UCSD-AML1 (cell line): ENCODE data around the gene TRIM2.

Experiments
- DNase-seq: peaks from one replicate; lab custom pipeline; 2025; ENCODE audit not compliant: unreplicated experiment; lab: John Stamatoyannopoulos, UW

TRIM2 gene

GRCh38 chr4:153327247-153327646 lies 123.0 kb downstream of the TRIM2 start:
- DNase-seq: no peak

DNA sequence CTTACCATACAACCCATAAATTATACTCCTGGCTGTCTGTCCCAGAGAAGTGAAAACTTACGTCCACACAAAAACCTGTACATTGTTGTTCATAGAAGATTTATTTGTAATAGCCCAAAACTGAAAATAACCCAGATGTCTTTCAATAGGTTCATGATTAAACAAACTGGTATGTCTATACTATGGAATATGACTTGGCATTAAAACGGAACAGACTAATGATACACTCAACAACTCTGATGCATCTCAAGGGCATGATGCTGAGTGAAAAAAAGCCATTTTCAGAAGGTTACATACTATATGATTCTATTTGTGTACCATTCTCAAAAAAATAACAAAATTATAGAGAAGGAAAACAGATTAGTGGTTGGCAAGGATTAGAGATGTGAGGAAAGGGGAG lies 128.7 kb downstream of the TRIM2 start:
- DNase-seq: no peak

GRCh38 chr4:153333874-153334273 lies 129.6 kb downstream of the TRIM2 start:
- no peak for DNase-seq

GRCh38 chr4:153335665-153336064 lies 131.4 kb downstream of the TRIM2 start:
- DNase-seq: no peak

GRCh38 chr4:153337686-153338085 lies 133.4 kb downstream of the TRIM2 start:
- no peak for DNase-seq

DNA sequence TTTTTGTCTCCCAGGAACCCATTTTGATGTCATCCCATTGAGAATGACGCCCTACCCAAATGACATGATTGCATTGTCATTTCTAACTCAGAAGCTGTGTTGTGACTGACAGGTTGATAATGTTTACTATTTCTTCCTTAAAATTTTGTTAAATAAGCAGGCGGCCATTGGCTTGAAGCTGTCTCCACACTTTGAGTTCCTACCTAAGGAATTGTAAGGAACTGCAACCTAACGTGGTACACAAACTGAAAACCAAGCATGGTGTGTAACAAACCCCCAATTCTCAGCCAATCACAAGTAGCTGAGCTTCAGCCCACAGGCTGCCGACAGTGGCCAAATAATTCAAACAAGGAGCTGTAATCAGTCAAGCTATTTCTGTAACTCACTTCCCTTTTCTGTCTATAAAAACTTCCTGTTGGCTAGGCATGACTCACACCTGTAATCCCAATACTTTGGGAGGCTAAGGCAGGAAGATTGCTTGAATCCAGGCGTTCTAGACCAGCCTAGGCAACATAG lies 137.4 kb downstream of the TRIM2 start:
- peak; percentile 45 for DNase-seq

DNA sequence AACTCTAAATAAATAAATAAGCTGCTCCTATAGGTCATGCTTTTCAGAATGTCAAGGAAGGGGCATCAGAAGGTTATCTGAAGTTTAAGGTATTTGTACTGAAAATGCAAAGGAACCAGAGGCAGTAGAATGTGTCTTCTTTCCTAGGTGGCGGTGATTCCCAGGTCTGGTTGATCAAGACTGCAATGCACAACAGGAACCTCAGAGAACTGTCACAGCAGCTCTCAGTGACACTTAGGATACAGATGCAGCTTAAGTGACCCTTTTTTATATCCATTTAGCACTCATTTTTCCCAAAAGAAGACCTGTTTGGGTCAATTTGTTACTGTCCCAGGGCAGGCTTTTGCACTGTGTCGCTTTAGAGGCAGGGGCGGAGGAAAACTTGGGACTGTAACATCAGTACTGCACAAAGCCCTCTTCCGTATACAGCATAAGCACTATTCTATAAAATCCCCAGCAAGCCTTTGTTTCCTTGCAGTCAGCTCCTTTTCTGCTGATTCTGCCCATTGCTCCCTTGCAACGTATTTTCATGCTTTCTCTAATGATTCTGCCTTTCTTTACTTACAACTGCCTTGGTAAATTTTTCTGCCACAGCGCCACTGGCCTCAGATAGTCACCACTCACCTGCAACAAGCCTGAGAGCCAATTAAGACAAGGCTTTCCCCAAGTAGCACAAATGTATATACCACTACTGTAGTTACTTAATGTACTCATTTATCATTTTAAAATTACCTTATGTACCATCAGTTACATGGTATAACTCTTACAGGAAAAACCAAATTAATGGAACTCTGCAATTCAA lies 138.7 kb downstream of the TRIM2 start:
- DNase-seq: no peak

DNA sequence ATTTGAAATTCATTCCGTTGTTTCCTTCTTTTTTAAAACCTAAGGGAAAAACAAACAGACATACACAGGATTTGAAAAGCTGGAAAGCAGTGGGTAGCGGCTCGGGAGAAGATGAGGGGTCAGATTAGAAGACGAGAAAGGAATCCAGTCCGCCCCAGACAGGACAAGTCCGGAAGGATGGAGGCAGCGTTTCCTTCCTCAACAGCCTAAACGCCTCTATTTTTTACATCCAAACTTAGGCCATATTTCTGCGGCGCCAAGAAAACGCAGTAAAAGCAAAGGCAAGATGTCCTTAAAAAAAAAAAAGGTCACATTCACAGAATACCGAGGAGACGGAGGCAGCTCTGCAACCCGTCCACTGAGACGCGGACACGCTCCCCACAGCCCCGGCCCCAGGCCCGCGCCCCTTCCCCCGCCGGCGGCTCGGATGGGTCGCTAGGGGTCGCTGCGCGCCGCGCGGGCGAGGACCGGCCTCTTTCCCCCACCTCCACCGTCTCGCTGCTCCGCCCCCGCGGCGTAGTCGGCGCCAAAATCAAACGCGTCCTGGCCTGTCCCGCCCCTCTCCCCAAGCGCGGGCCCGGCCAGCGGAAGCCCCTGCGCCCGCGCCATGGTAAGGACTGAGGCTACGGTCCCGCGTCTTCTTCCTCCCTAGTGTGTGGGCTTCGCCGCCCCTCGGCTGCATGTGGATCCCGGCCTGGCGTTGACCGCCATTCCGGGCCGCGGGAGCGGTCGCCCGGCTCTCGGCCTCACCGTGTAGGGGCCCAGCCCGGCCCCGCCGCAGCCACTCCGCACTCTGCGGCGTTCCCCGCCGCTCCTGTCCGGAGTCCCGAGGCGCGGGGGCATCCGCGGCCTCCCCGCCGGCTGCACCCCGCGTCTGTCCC lies 140.1 kb downstream of the TRIM2 start, which contains the start of gene MND1:
MND1 (plus strand) TSS at position 558 of the 881 bp plus-strand sequence; CDS start at position 608, 50 bp downstream.
- peak; percentile 88 for DNase-seq

DNA sequence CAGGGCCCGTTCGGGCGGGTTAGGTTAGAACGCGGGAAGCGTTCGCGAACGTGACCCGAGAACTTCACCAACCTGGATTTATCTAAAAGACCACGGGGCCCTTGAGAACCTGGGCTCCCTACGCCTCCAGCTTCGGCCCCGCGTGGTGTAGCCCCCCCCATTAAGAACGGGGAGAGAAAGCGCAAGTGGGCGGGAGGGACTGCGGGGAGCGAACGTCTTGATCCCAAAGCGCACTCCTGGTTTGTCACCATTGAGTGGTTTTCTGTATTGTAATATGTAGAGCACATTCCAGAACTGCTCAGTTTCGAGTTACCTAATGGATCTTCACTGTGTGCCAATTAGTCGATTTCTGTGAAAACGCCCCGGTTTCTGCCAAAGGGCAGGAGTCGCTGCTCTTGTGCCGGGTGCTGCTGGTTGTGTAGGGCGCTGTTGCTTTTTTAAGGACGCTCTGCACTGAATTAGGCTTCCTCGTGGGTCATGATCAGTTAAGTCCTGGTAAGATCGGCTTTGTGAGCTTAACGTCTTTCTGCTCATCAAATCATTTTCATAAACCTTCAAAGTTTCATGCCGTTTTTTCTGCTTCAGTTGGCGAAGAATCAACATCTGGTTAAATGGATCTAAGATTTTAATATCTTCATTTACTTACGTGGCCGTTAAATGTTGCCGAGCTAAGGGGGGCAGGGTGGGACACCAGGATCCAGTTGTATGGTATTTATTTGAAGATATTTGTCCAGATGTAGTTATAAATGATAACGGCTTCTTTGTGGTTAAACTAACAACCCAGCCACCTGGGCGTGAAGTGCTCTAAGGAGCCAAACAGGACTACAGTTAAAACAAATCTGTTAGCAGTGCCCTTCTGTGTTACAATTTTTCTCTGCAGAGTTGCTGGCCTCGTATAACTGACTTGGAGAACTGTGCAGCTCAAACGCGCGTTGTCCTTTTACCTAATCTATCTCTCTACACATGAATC lies 141.1 kb downstream of the TRIM2 start:
- peak; percentile 51 for DNase-seq

DNA sequence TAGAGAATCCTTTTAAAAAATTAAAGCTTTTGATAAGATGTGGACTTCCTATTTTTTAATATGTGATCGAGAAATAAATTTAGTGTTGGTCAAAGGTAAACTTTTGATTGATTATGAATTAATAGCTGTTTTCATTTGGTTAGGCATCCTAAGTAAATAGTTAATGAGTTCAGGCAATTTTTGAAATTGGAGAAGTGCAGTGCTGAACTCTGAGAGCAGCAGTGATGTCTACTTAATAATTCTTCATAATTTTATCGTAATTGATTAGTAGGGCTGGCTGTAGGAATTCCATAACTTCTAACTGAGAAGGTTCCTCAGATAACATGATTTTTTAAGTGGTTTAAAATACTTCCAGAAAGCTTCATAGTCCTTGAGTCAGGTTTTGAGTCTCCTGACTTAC lies 141.8 kb downstream of the TRIM2 start:
- DNase-seq: no peak

- no peak for DNase-seq
Observed at GRCh38 chr4:153346563-153346962, 142.3 kb downstream of the TRIM2 start.

GRCh38 chr4:153347117-153347516 lies 142.9 kb downstream of the TRIM2 start:
- DNase-seq: no peak

- no peak for DNase-seq
Observed at GRCh38 chr4:153348006-153348405, 143.8 kb downstream of the TRIM2 start.

- no peak for DNase-seq
Observed at GRCh38 chr4:153349206-153349805, 145.1 kb downstream of the TRIM2 start.

- no peak for DNase-seq
Observed at GRCh38 chr4:153362184-153362583, 157.9 kb downstream of the TRIM2 start.

- DNase-seq: no peak
Observed at GRCh38 chr4:153364061-153364460, 159.8 kb downstream of the TRIM2 start.

DNA sequence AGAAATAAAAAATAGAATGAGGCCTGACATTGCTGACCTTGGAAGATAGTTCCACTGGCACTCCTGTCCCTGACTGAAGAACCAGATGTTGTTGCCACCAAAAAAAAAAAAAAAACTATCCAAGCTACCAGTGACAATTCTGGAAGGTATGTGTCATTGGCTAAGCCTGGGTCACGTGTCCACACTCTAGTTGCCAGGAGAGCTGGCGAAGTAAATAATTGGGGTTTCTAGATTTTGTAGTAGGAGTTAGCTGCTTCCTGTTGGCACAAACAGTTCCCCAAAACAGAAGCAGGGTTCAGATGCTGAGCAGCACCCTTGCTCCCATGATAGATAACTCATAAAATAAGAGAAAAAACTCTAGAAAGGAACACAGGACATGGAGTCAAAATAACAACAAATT lies 160.8 kb downstream of the TRIM2 start:
- no peak for DNase-seq

- DNase-seq: no peak
Observed at GRCh38 chr4:153366486-153366885, 162.2 kb downstream of the TRIM2 start.

DNA sequence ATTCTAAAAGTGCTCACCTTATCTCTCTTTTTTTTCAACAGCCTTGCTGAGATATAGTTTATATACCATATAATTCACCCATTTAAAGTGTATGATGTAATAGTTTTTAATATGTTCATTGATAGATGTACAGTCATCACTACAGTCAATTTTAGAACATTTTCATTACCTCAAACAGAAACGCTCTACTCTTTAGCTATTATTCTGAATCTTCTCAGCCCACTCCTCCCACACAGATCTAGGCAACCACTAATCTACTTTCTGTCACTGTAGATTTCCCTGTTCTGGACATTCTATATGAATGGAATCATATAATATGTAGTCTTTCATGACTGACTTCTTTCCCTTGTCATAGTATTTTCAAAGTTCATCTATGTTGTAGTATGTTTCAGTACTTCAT lies 162.8 kb downstream of the TRIM2 start:
- no peak for DNase-seq

- no peak for DNase-seq
Observed at GRCh38 chr4:153369021-153369420, 164.8 kb downstream of the TRIM2 start.
